Measurements from ENCODE around the gene CACNA1I.
A peak's percentile ranks its signal among the peaks of the same experiment; 100 is the strongest.

CACNA1I gene

GRCh38 chr22:39600491-39601179 lies 30.1 kb downstream of the CACNA1I start:
- DNase-seq: no peak

GRCh38 chr22:39601180-39601535 lies 30.6 kb downstream of the CACNA1I start:
- no peak for DNase-seq

- DNase-seq: no peak
Observed at GRCh38 chr22:39603345-39603744, 32.8 kb downstream of the CACNA1I start.

GRCh38 chr22:39610246-39610645 lies 39.7 kb downstream of the CACNA1I start:
- no peak for DNase-seq

GRCh38 chr22:39610766-39611165 lies 40.2 kb downstream of the CACNA1I start:
- no peak for DNase-seq

- DNase-seq: no peak
Observed at GRCh38 chr22:39611360-39611759, 40.8 kb downstream of the CACNA1I start.

- no peak for DNase-seq
Observed at GRCh38 chr22:39612811-39613548, 42.4 kb downstream of the CACNA1I start.

GRCh38 chr22:39613549-39613921 lies 43.0 kb downstream of the CACNA1I start:
- no peak for DNase-seq

- DNase-seq: no peak
Observed at GRCh38 chr22:39614442-39614841, 43.9 kb downstream of the CACNA1I start.

GRCh38 chr22:39616051-39616450 lies 45.5 kb downstream of the CACNA1I start:
- DNase-seq: no peak

GRCh38 chr22:39616781-39617180 lies 46.2 kb downstream of the CACNA1I start:
- no peak for DNase-seq

- peak; percentile 31 for DNase-seq
Observed at GRCh38 chr22:39617342-39617741, 46.8 kb downstream of the CACNA1I start.

GRCh38 chr22:39617970-39618757 lies 47.6 kb downstream of the CACNA1I start:
- no peak for DNase-seq

- no peak for DNase-seq
Observed at GRCh38 chr22:39618996-39619530, 48.5 kb downstream of the CACNA1I start.

- no peak for DNase-seq
Observed at GRCh38 chr22:39620924-39621690, 50.6 kb downstream of the CACNA1I start.

GRCh38 chr22:39621826-39622225 lies 51.3 kb downstream of the CACNA1I start:
- no peak for DNase-seq

GRCh38 chr22:39622881-39623367 lies 52.4 kb downstream of the CACNA1I start:
- DNase-seq: peak; percentile 73

- no peak for DNase-seq
Observed at GRCh38 chr22:39623603-39624500, 53.3 kb downstream of the CACNA1I start.

GRCh38 chr22:39624501-39624821 lies 53.9 kb downstream of the CACNA1I start:
- no peak for DNase-seq

- no peak for DNase-seq
Observed at GRCh38 chr22:39625569-39626537, 55.3 kb downstream of the CACNA1I start.

All from stimulated activated CD4-positive, alpha-beta T cell treated with anti-CD3 and anti-CD28 coated beads, Interleukin-4, amount 100 ng/mL, for 24 hours (primary cell).